COLO829 (cell line): ENCODE data around the gene MAP1LC3B.

ENCODE experiments used
- DNase-seq: peaks from one replicate; pipeline ENCODE4 v3.0.0; 2012; ENCODE audit warnings: low spot score

MAP1LC3B gene

DNA sequence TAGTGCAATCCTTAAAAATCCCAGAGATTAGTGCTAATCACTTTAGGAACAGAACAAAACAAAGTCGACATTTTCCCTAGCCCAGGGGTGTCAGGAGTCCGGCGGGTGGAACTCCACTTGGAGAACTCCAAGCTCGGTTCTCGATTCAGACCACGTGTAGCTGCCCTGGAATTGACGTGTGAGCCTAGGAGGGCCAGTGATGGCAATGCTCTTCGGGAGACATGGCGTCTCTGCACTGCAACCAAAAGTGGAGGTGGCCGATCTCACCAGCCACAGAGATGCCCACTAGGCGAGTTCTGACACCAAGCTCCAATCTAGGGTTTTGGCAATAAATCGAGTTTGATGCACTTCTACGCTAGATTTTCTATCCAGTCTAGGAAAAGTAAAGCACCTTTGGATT, 17.6 kb downstream of the MAP1LC3B start:
- no peak for DNase-seq

DNA sequence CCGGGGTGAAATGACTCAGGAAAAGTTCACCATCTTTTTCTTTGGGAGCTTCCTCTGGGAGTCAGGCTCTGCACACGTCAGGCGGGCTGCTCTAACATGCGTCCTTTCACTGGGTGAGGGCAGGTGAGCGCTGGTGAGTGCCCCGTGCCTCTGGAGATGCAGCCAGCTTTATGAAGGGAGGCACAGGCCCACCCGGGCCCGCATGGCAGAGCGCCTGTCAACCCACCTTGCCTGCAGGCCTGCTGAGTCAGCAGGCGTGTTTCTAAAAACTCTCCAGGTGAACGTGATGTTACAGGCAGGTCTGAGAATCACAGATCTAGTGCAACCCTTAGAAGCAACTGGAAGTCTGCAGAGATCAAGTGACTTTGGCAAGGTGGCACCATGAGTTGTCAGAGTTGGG, 18.4 kb downstream of the MAP1LC3B start:
- DNase-seq = no peak

DNA sequence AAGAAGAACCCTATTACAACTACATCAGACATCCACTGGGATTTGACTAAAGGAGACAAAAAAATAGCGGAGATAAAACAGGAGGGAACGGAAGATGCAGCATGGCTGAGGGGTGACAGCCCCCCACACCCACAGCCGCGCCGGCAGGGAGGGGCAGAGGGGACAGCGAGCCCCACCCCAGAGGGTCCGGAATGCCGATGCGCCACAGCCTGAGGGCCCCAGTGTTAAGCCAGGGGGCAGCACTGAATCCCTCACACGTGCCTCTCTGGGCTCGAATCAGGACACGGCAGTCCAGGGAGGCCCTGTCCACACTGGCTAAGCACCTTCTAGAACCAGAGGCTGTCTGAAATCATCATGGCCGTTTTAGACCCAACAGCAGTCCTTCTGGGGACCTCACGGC, 18.8 kb downstream of the MAP1LC3B start:
- no peak for DNase-seq

DNA sequence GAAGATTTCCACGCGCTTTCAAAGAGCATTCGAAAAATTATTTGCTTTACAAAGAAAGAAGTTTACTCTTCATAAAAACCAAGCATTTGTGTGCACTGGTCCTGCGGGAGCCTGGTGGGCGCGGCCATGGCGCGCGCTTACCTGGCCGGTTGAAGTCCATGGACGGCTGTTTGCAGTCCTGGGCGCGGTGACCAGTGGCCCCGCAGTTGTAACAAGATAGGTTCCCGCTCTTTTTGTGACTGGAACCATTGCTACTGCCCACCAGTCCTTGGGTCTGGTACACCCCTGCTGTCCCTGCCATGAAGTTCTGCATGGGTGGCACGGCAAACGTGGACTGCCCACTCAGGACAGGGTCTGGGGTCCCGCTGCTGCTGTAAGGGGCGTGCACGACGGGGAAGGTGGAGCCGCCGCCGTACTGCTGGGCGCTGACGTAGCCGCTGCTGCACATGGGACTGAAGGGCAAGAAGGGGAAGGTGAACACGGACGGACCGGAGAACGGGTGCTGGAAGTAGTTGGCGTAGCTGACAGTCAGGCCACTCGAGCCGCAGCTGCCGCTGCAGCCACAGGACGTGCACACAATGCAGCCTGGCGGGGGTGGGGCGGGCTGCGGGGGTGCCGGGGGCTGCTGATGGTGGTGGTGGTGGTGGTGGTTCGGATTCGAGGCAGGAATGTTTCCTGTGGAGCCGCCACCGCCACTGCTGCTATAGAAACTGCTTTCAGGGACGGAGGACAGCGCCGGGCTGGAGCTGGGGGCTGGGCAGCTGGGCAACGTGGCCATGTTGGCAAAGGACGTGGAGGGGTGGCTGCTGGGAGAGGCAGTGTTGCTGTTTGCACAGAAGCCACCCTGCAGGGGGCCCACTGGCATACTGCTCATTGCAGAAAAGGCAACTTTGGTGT, 19.5 kb downstream of the MAP1LC3B start:
- no peak for DNase-seq

DNA sequence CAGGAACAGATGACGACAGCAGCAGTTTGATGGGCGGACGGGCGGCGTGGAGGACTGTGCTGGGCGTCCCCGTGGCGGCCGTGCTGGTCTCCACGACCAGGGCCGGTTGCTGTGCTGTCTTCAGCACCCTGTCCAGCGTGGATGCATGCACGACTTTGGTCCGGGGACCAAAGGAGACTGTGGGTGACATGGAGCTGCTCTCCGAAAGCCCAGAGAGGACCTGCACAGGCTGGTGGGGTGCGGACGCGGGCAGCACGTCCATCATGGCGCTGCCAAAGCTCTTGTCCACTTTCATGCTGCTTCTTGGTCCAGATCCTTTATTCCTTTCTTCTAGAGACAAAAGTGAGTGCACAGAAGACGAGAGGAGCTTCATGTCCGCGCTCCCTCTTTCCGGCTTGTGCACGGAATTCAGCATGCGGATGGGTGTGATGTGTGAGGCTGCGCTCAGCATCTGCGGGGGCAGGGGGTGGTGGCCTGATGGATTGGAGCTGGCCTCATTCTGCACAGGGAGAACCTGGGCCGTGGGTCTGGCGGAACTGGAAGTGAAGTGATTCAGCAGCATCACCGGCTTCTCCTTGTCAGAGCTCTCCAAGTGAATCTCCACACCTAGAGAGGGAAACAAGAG, 20.3 kb downstream of the MAP1LC3B start:
- DNase-seq = no peak

DNA sequence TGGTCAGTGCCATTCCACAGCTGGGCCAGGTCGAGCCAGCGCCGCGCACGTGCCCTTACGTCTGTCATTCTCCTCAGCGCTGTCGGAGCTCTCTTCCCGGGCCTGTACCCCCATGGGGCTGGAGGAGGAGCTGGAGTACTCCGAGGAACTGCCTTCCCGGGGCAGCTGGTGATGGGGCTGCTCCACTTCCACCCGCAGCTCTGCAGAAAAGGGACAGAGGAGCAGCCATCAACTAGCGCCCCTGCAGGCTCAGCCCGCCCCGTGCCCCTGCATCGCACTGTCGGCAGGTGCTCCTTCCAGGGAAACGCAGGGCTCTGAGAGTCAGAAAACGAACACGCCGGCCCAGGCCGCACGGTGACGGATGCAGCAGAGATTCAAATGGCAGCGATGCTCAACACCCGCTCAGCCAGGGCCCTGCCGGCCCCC, 20.9 kb downstream of the MAP1LC3B start:
- no peak for DNase-seq

DNA sequence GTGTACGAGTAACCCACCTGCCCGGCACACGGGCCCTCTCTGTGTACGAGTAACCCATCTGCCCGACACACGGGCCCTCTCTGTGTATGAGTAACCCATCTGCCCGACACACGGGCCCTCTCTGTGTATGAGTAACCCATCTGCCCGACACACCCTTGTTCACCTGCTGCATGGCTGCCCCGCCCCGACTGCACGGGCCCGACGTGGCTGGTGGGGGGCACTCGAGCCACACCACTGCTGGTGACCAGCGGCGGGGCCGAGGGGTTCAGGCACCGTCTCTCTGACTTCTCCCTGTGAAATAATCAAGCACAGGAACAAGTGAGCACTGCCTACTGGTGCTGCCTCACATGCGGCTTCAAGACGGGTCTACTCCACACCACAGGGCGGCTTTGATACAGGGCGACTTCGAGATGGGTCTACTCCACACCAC, 22.1 kb downstream of the MAP1LC3B start:
- DNase-seq = no peak

DNA sequence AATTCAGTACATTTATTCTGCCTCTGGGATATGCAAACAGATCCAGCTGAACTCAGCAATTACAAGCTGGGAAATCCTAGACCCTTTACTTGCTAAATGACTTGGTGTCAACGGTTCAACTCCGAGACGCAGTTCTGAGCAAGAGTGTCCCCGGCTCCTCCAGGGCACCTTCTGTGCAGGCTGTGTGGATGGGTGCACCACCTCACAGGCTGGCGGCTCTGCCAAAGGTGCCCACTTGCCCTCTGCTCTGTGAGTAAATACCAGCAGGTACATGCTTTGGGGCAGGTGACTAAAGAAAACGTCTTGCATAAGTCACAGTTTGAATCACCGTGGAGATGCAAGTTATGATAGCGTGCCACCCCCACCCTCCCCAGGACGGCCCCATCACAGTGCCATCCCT, 23.3 kb downstream of the MAP1LC3B start:
- DNase-seq = no peak

DNA sequence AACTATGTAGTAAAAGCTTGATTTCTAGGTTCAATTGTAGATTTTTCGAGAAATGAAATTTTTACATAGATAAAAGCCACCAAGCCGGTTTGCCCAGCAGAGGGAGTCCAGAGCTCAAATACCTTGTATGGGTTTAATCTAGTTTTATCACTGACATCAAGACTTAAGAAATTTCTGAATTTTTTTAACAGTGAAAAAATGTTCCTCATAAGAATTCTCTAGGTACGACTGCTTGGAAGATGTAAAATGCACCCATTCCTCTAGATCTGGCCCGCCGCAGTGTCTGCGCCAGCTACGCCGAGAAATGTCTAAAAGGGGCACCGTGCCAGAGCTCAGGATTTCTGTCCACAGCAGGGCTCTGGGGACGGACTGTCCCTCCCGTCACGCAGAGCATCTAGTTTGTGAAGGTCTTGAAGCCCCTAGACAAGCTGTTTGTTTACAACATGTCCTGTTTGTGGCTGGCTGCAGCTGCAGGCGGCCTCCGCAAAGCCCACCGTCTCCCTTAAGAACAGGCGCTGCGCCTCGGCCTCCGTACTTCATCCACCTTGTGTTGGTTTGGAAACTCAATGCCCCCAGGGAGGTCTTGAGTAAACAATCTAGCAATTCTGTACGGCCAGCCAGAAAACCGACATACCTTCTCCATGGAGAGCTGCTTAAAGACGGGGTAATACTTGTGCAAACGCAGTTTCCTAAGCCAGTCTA, 24.8 kb downstream of the MAP1LC3B start:
- no peak for DNase-seq

DNA sequence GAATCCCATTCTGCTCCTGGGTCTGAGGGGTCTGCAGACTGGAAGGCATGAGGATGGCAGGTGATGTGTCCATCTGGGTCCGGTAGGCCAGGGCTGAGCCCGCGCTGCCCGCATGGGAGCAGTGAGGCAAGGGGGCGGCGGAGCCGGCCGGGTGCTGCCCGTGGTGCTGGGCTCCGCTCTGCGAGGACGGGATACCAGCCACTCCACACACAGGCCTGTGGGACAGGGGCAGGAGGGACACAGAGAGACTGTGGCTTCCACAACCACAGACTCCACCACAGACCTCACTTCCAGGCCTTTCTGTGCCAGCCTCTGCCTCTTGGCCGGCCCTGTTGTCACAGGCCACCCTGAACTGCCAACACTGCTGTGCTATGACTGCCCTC, 25.4 kb downstream of the MAP1LC3B start:
- no peak for DNase-seq

DNA sequence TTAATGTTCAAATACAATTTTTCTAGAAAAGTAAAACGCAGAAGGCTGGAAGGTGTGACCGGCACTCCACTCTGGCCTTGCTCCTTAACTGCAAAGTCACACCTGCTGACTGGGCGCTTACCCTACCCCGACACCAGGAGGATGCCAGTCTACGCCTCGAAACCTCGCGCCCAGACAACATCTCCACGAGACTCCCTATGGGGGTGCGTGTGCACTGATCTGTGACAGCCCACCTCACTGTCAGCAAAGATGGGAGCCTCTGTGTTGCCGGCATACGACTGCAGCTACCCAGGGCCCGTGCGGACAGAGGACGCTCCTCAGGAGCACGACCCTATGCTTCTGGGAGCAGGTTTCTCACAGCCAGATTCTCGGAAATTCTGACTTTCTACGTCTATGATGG, 26.1 kb downstream of the MAP1LC3B start:
- DNase-seq = no peak

DNA sequence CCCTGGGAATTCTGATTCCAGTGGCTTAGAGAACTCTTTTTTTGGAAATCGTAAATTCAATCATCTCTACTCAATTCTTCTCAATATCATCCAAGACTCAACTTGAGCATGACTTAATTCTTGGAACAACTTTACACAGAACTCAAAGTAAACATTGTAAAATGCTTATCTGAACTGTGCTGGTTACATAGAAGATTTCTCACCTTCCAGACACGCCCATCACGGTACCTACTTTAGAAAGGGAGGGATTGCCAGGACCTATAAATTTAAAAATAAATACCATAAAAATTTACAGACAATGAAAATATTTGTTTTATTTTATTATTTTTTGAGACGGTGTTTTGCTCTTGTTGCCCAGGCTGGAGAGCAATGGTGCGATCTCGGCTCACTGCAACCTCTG, 26.5 kb downstream of the MAP1LC3B start:
- no peak for DNase-seq

DNA sequence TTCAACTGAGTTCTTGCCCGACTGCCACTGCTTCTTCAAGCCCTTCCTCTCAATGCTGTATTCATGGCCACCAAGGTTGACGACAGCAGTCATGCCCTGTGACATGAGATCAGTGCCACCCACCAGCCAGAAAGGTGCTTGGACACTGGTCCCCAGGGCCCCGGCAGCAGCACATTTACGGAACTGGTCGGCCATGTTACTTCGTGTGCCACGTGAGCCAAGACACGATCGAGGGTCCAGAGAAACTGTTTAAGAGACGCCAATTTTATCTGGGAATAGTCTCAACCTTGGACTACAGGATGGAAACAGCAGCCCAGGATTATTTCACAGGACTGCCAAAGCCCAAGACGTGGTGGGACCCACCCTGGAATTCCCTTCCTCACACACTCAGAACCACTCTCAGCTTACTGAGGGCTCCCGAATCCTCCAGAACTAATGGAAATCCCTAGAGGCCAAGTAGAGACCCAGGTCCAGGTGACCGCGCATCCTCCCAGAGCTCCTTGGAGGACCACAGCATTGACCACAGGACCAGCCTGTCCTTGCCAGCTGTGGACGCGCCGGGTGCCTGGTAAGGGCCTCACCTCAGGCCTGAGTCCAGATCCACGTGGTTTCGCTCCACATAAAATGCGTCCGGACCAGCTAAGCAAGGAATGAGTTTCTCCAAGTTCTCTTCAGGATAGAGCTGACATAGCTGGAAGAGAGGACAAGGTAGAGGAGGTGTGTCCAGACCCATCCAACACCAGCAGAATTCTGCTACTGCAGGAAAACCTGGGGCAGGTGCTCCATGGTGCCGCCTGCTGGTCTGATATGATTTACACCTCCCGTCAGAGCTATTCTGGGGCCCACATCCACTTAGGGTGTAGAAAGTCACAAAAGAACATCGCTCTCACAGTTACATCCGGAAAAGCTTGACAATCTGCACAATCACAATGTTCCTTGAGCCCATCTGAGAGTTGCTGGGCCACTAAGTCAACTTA, 28.2 kb downstream of the MAP1LC3B start:
- DNase-seq = no peak

DNA sequence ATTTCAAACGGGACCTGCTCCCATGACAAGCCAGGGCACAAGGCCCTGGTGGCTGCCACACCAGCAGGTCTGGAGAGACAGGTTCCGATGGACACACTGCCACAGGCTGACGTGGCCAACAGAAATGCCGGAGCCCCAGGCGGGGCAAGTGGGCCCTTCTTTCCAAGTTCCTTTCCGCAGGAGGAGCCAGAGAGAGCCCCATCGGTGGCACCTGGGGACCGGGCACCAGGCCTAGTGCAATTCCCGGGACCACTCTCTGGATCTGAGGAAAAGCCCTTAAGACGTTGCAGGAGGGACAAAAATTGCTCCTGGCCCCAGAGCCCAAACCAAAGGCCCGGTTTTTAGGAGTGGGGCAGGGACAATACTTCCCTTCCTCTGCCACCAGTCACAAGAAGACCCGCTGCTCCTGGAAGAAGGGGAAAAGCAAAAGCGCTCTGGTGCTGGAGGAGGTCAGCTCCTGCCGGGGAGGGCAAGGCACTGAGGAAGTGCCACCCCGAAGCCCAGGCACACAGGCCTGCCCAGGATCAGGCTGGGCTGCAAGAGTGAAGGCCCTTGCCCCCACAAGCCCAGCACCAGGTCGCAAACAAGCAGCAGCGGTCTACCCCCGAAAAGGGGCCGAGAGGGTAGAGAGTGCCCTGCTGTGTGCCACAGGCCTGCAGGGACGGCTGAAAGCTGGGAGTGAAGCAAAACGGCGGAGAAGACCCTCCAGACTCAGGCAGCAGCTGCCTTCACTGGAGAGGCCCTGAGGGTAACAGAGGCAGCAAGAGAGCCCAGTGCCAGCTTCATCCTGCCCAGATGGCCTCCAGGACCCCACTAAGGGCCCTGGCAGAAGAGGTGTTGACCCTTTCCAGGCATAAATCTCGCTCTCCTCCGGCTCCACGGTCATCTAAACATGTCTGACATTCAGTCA, 29.1 kb downstream of the MAP1LC3B start:
- DNase-seq = no peak

DNA sequence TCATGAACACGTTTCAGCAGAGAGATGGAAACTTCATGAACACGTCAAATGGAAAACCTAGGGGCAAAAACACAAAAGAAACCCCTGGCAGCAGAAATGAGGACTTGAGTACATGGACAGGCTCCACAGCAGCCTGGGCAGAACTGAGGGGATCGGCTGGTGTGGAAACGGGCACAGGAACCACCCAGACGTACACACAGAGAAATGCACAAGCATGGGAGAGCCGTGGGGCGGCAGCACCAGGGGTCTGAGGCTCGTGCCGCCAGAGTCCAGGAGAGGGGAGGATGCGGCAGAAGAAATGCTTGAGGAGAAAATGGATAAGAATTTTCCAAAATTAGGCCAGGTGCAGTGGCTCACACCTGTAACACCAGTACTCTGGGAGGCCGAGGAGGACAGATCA, 30.0 kb downstream of the MAP1LC3B start:
- no peak for DNase-seq

DNA sequence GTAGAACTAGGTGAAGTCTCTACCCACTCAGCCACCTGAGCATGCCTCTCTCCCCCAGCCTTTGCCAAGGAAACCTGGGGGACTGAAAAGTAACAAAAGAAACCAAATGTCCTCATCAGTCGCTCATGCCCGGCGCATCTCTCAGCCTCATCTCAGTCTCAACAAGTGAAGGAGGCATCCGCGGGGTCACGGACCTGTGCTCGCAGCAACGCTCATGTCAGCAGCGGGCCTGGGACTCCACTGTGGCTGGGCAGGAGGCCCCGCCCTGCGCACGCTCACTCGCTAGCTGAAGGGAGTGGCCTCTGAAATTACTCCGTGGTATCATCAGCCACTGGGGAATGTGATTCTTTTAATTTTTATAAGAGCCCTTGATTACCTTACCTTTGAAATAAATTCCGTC, 31.3 kb downstream of the MAP1LC3B start:
- no peak for DNase-seq

DNA sequence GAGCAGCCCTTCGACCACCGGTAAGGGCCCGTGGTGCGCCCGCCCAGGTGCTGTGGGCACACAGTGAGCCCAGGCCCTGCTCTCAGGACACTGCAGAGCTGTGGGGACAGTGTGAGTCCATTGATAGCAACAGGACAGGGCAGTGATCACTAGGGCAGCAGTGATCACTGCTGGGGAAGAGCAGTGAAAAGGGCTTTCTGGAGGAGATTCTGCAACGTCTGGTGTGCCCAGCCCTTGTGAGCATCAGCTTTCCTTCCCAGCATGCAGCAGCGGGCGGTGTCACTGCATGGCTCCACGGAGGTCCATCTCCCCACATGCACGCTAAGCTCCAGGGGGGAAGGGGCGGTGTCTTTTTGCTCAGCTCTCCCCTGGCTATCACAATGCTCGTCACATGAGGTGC, 32.1 kb downstream of the MAP1LC3B start:
- DNase-seq = no peak

DNA sequence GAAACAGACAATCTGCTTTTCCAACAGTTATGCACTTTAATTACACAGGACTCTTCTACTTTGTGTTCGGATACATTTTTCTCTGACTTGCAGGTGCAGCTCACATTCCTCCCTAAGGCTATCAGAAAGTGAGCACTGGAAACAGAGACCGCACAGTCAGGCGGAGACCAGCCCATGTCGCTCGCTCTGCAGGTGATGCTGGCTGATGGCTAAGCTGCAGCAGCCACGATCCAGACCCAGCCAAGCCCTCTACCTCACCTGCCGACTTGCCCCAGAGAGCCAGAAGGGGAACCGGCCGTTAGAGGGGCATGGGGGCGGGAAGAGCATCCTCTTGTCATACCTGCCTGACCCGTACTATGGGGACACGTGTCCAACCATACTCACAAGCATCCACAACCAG, 33.8 kb downstream of the MAP1LC3B start:
- no peak for DNase-seq

DNA sequence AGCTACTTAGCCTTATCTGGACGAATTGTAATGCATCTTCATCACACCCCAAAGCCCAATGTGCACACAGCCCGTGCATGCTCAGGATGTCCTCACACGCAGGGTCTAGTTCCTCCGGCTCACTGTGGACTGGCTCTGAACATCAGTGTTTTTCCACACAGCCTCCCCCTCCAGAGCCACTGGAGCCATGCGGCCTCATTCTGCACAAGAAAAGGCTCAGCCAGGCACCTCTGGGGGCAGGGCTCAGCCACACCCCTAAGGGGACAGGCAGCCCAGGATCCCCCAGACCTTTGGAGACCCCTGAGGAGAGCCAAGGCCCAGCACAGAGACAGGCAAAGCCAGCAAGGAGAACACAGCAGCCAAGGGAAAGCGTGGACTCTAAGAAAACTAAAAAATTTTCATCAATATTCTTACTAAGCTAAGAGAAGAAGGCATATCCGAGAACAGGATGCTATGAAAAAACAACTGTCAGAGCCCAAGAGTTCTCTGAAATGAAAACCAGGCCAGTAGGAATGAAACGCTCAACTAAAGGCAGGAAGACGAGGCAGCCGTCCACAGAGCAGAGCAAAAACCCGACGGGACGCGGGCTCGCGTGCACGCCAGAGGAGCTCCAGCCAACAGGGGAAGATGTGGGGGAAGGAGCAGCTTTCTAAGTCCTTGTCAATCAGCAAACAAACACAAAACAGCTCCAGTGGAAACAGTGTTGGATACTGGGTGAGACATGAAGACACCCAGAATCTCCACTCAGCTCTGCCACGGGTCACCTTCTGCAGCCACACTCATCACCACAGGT, 34.5 kb downstream of the MAP1LC3B start:
- DNase-seq = no peak

DNA sequence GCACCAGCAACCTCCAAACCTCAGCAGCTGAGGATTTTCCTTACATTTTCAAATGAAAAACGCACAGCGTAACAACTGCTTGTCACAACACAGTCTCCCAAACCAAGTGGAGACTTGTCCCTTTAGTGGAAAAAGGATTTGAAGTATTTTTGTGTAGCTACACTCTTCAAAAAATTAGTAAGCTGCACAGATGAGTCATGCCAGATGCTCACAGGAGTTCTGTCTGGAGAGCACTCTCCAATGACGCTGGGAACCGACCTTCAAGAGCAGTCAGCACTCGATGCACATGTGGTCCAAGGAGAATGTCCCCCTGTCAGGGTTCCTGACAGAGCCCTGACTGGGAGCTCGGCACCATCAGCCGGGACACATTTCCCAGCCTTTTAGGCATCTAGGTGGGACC, 39.8 kb downstream of the MAP1LC3B start:
- no peak for DNase-seq
